NCI-H2196 (cell line): Measurements from ENCODE around the gene LCE4A.

Experiments used
- DNase-seq: peaks from one replicate; lab custom pipeline; 2025; ENCODE audit not compliant: unreplicated experiment; lab: John Stamatoyannopoulos, UW

Gene LCE4A

DNA sequence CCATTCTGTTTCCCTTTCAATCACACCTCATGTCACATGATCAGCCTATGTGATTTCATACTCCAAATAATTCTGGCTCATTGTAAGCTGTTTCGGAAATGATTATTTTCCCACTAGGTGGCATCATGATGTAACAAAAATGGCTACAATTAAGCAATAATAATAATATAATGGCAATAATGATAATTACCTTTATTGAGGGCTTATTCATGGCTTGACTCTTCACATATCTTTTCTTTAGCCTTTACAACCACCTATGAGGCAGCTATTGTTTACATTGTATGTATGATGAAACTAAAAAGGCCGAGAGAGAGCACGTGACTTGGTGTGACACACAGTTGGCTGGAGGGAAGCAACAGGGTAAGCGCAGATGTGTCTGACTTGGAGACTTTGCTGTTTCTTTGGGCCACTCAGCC lies 37.3 kb downstream of the LCE4A start:
- no peak for DNase-seq

DNA sequence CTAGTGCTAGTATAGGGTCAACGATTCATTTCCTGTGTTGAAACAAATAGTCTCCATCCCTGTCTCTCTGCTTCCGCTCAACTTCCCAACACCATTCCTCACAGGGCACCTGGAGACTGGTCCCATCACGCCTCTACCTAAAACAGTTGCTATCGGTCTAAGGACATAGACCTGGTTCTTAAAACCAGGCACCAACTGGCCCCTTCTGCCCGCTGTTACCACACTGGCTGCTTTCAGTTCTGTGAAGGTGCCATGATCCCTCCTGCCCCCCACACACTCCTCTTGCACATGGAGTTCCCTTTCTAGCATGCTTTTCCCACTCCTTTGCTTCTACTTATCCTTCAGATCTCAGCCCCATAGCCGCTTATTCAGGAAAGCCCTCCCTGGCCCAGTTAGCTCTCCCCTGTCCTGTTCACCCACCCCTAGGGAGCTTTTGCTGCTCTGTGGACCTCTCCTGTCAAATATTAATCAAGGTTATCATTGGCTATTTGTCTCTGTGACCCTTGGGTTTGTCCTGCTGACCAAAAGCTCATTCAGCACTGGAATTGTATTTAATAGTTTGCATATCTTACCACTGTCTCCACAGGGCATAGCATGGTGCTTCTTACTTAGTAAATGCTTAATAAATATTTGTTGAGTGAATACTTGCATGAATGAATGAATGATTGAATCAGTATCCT lies 37.9 kb downstream of the LCE4A start:
- no peak for DNase-seq

DNA sequence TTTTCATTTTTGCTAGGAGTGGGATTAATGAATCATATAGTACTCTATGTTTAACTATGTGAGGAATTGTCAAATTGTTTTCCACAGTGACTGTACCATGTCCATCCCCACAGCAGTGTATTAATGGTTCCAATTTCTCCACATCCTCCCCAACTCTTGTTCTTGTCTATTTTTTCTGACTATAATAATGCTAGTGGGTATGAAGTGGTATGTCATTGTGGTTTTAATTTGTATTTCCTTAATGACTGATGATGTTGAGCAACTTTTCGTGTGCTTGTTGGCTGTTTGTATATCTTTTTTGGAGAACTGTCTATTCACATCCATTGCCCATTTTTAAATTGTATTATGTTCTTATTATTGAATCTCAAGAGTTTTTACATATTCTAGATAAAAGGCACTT lies 39.9 kb downstream of the LCE4A start:
- DNase-seq, result no peak

DNA sequence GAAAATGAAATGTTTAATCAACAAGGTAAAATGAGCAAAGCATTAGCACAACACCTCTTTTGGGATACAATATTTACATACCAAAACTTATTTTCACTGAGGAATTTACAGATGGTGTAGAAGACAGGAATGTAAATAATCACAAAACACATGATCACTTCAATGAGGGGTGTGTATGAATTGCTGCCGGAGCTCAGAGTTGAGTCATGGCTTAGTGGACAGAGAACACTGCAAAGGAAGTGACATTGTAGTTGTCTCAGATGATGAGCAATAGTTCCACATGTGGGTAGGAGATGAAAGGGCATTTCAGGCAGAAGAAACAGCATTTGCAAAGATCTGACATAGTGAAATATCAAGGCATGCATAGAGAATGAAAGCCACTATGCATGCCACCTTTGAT lies 44.3 kb downstream of the LCE4A start:
- DNase-seq, result no peak

DNA sequence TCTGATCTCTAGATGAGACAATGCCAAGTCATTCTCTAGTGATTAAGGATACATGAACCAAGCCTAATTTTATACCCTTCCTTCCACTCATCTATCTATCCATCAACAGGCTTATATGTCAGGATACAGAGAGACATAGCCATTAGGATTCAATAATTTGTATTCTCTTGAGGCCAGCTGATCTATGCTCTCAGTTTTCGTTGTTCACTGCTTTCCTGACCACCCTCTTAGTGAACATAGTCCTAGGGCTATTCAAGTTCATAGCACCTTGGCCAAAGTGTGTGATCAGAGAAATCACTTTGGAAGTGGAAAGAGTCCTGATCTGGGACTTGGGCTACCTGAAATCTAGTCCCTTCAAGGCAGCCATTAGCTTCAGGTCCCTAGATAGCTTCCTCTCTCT lies 45.6 kb downstream of the LCE4A start:
- no peak for DNase-seq

DNA sequence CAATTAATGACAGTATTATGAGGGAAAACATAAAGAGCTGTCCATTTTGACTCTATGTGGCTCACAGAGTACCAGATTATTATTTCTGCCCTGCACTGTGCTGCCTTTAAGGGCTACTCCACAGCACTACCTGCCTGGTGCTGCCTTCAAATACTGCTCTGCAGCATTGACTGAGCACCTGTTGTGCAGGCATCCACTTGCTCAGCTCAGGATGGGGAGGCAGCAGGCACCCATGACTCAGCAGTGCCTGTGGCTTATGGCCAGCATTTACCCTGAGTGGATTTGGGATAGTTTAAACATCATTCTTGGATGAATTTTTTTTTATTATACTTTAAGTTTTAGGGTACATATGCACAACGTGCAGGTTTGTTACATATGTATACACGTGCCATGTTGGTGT lies 48.9 kb downstream of the LCE4A start:
- no peak for DNase-seq

DNA sequence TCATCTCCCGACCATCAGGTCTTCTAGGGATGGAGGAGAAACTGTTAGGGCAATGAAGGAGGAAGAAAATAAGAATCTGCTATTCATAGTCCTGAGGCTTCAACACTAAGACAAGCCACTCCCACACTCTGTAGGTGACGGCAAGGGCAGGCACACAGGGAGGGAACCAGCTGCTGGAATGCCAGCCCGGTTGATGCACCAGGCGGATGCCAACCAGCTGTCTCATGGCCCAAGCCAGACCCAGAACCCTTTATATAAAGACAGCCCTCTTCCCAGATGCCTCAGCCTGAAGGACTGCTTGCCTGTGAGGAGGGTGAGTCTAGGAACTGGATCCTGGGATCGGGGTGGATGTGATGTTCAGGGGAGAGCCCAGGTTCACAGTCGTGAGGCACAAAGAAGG lies 49.8 kb downstream of the LCE4A start, which contains the start of gene KPRP:
TSS of gene KPRP (plus strand) at position 279 of the 400 bp plus-strand sequence. CDS start 1,564 bp downstream, outside the sequence.
- no peak for DNase-seq

DNA sequence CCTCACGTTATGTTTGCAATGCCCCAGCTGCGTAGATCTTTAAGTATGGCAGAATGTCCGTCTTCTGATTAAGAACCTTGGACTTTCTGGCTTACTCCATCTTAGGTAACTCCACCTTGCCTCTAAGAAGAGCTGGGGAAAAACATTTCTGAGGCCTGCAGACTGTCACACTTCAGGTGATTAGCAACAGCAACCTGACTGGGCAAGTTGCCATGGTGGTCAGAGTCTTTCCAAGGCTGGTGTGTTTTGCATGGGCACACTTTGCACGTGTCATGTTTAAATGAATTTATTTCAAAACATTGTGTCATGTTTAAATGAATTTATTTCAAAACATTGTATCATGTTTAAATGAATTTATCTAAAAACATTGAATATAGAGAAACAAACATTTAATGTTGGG lies 50.7 kb downstream of the LCE4A start:
- DNase-seq, result no peak
